Cerebellar nuclear complex (tissue), 1 donor: Measurements from ENCODE around the gene YPEL3.

Source experiments
- DNase-seq, 2 experiments: peaks; one replicate each; lab custom pipeline; 2025; lab: John Stamatoyannopoulos, UW

YPEL3 gene

DNA sequence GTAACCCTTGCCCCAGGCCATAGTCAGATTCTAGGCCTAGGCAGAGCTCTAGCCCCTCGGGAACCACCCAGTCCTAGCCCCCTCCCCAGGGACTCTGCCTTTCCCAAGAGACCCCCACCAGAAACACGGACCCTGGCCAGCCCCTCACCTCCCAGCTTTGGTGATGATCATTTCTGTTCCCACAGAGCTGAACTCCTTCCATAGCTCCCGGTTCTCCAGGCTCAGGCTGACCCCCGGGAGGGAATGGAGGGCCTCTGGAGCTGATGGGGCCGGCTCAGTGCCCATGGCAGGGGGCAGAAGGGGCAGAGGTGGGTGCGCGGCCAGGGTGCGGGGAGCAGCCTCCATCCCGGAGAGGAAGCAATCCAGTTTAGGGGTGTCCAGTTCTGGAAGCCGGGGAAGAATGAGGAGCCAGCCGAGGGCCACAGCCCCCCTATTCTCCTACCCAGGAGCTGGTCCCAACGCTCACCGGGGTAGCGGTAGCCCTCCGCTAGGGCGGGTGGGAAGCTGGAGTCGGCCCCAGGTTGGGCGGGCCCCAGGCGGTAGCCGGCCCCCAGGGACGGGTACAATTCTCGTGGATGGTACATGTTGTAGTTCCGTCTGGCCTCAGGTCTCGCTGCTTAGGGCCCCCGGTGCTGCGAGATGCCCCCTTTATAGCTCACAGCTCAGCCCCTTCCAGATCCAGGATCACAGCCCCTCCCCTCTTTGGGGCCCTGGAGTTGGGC lies 5.2 kb downstream of the YPEL3 start:
- no peak for DNase-seq

DNA sequence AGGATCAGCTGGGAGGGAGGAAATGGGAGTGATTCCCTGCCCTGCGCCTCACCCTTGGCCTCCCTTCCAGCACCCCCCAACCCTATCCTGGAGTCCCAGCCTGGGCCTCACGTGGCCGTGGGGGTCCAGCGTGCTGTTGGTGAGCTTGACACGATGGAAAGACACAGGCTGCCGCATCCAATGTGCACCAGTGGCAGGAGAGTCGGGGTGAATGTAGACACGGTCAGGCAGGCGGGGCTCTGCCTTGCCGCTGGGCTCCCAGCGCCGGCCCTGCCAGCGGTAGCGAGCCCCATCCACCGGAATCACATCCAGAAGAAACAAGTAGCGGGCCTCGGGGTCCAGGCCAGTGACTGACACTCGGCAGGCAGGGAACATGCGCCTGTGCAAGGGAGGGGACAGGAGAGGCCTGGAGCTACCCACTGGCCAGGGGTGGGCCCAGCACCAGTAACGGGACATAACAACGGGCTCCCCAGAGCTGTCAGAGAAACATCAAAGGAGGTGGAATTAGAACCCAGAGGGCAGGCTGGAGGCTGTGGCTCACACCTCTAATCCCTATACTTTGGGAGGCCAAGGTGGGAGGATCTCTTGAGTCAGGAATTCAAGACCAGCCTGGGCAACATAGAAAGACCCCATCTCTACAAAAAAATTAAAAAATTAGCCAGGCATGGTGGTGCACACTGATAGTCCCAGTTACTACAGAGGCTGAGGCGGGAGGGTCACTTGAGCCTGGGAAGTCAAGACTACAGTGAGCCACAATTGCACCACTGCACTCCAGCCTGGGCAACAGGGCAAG lies 7.0 kb downstream of the YPEL3 start:
- no peak for DNase-seq

DNA sequence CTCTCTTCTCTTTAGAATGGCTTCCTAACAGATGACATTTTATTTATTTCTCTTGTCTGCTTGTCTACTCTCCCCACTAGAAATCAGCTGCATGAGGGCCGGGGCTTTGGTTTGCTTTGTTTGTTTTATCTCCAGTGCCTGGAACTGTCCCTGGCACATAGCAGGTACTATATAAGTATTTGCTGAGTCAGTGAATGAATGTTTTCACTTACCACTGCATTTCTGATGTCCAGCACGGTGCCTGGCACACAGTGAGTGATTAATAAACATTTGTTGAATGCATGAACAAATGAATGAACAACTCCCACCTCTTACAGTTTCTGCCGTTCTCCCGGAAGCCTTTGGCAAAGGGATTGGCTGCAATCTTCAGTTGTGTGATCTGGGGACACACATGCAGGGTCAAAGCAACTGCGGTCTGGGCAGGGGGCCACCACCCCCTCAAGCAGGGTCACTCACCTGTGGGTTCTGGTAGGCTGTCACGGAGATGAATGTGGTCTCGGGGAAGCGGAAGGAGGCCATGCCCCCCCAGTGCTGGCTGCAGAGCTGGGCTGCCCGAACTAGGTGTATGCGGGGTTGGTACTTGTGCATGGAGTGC lies 7.7 kb downstream of the YPEL3 start:
- DNase-seq: no peak

DNA sequence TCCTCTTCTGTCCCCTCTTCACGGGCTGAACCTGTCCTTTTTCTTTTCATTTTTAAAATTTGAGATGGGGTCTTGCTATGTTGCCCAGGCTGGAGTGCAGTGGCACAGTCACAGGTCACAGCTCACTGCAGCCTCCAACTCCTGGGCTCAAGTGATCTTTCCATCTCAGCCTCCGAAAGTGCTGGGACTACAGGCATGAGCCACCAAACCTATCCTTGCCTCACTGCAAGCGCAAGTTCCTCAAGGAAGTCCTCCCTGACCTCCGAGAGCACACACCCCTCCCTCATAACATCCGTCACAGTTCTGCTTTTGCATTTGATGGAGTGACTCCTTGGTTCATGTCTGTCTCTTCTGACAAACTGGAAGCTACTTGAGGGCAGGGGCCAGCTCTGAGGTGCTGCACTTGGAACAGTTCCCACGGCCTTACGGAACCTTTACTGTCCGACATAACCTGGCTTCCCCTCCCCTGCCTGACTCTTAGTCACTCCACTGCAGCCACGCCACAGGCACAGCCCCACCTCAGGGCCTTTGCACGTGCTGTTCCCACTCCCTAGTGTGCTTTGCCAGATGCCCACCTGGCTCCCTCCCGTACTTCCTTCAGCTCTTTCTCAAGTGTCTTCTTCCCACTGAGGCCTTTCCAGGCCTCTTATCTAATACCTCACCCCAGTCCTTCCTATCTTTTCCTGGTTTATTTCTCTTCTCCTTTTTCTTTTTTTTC lies 8.7 kb downstream of the YPEL3 start:
- DNase-seq: no peak

DNA sequence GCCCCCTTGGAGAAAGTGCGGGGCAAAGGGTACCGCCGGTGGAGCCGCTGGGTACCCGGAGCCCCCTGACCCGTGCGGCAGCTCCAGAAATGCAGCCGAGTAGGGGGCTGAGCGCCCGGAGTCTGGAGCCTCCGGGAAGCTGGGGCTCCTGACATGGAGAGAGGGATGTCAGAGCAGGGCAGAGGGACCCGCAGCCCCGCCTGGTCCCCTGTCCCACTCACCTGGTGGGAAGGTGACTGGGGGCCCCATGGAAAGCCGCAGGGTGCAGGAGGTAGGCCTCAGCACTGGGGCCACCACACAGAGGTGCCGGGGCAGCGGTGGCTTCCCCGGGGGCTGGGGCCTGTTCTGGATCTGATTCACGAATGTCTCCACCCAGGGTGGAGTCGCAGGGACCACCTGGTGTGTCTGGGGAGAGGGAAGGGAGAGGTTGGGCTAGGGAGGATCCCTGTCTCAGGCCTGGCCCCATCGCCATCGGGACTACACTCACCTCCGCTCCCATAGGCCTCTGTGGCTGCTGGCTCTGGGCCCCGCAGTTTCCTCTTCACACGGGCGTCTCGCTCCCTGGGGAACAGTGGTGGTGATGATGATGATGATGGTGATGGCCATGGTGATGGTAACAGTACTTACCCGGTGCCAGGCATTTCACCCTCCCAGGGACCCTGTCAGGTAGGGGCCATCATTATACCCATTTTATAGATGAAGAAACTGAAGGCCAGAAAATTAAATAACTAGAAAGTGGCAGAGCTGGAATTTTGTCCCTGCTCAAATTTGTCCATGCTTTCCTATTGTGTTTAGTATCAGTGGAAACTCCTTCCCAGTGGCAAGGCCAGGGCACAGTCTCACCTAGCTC lies 9.5 kb downstream of the YPEL3 start:
- no peak for DNase-seq

DNA sequence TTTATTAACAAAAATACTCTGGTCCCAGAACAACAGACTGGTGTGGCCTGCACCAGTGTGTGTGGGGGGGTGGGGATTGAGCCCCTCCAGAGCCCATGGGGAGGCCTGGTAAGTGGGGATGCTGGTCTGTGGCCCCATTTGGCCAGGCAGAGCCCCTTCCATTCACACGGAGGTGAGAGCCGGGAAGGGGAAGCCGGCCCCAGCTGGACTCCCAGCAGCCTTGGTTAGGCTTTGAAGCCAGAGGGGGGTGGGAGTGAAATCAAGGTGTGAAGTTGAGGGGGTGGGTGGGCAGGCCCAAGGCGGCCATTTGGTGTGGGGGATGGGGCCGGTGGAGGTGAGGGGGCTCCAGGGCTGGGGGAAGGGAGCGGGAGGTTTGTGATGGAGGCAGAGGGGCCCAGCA lies 10.2 kb downstream of the YPEL3 start:
- DNase-seq: no peak

DNA sequence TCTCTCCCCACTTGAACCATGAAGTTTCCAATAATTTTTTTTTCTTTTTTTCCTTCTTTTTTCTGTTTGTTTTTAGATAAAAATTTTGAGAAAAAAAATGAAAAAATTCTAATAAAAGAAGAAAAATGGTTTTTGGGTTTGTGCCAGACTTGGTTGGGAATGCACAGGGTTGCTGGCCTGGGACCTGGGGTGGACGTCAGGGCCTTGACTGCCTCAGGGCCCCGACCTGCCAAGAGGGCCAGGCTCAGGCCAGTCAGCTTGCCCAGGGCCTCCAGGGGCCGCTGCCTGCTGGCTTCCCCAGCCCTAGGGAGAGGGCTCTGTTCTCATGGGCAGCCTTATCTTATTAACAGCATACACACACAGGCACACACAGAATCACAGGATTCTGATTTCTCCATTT lies 10.8 kb downstream of the YPEL3 start:
- no peak for DNase-seq

DNA sequence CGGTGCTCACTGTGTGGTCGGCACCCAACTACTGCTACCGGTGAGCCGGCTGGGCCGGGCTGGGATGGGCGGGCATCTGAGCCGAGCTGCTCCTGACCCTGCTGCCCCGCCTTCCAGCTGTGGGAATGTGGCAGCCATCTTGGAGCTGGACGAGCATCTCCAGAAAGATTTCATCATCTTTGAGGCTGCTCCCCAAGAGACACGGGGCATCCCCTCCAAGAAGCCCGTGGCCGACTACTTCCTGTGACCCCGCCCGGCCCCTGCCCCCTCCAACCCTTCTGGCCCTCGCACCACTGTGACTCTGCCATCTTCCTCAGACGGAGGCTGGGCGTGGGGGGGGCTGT lies 11.2 kb downstream of the YPEL3 start:
- no peak for DNase-seq

DNA sequence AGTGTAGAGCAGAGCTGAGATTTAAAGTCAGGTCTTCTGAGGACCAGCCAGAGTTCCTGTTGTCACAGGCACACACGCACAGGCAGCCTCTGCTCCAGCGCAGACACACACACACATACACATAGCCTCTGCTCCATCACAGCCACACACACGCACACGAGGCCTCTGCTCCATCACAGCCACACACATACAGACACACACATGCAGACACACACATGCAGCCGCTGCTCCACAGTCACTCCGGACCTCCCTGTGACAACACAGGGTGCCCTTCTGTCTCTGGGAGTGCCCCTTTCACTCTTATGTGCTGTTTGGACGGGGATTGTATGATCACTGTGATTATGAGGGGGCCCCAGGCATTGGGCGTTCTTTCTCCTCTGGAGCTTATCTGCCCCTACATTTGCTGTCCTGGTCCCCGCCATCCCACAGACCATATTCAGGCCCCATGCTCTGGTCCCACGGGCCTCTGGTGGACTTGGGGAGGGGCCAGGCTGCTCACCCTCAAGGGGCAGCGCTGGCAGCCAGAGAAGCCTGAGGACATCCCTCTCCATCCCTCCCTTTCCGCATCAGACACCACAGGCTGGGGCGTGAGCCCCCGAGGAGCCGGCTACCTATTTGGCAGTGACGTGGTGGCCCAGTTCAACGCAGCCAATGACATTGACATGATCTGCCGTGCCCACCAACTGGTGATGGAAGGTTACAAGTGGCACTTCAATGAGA lies 11.8 kb downstream of the YPEL3 start:
- no peak for DNase-seq

DNA sequence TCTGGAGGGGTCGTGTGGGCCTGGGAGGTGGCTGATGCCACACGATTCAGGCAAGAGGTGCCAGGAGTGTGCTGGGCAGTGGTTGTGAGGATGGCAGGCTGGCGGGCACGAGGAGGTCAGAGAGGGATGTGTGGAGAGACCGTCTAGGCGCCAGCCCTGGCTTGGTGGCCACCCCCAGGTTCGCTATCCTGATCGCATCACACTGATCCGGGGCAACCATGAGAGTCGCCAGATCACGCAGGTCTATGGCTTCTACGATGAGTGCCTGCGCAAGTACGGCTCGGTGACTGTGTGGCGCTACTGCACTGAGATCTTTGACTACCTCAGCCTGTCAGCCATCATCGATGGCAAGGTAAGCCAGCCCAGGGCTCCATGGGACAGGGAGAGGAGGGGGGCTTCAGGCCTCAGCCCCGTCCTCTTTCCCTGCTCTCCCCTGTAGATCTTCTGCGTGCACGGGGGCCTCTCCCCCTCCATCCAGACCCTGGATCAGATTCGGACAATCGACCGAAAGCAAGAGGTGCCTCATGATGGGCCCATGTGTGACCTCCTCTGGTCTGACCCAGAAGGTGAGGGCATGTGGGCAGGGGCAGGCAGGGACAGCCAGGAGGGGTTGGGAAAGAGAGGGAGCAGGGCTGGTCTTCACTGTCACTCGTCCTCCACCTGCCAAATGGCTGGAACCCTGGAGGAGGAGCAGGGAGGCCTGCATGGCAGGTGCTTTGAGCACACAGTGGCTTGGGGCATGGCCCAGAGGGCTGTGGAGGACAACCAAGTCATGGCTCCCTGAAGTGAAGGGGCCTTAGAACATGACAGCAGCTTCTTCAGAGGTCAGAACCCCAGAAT lies 12.6 kb downstream of the YPEL3 start:
- DNase-seq: no peak

DNA sequence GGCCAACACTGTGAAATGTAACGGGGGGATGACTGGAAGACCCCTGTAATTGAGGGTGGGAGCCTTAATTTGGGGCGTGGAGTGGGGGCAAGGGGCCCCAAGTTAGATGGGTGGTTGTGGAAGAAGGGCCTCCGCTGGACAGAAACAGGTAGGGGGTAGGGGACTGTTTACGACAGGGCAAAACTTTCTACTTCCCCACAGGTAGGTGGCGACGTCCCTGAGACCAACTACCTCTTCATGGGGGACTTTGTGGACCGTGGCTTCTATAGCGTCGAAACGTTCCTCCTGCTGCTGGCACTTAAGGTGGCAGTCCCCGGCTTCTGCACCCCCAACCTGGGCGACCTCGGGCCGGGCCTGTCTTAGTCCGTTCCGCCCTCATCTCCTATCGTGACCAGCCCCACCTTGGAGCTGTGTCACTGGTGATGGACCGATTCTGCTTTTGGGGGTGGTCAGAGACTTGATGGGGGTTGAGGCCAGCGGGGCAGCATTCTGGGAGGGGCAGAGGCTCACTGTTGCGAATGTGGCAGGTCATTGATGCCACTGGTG lies 13.4 kb downstream of the YPEL3 start:
- DNase-seq: no peak

DNA sequence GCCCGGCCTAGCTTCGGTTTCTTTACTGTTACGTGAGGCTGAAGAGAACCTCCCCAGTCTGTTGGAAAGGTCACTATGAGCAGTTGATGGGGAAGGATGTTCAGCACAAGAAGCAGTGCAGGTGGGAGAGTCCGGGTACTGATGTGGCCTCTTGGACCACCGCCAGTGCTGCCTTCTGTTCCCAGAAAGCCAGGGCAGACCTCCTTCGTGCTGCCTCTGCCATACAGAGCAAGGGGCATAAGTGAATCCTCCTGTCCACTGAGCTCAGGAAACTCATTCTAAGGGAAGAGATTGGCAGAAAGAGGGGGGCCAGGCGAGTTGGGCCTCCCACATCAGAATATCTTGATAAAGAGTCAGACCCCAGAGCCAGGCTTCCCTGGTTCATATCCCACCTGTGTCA lies 16.5 kb downstream of the YPEL3 start:
- no peak for DNase-seq

DNA sequence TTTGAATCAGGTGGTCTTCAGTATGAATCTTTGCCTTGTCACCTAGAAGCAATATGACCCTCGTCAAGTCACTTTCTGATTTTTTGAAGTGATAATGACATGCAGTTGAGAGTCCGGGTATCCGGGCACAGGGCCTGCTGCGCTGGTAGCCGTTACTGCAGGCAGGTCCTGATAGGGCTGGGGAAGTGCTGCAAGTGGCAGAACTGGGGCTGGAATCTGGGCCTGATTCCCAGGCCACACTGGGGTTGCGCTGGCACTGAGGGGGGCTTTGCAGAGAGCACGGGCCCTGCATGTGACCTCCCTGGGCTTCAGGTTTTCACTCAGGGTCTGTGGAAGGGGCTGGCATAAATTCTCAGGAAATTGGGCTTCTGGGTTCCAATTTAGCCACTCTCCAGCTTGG lies 17.3 kb downstream of the YPEL3 start:
- DNase-seq: no peak

DNA sequence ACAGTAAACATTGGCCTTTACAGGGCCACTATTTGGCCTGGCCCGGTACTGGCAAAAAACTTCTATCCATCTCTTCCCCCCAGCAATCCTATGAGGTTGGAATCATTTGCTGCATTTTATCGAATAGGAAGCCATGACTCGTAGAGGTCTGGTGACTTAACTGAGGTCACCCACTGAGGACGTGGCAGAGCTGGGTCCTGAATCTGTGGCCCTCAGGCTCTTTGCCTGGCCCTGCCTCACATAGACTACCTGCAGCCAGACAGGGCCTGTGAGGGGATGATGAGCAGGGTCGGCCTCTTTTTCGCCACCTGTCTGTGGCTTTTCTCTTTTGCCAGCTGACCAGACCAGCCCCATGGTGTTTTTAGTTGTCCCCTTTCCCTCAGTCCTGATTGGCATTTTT lies 18.4 kb downstream of the YPEL3 start:
- no peak for DNase-seq

DNA sequence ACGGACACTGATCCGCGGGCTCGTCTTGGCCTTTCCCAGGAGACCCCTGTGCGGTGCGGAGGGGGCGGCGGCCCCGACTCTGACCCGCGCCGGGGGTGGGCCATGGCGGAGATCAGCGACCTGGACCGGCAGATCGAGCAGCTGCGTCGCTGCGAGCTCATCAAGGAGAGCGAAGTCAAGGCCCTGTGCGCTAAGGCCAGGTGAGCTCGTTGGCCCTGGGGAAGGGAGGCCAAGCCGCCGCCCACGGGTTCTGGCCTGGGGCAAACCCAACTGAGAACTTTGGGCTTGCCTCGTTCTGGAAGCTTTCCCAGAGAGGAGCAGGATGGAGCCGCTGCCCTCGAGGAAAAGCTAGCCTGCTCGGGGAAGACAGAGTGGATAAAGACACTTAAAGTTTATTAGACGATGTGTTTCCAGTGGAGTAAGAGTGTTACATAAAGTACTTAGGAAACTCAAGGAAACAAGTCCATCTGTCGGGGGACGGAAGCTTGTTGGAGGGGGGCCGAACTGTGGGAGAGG lies 19.7 kb downstream of the YPEL3 start:
- DNase-seq: no peak

DNA sequence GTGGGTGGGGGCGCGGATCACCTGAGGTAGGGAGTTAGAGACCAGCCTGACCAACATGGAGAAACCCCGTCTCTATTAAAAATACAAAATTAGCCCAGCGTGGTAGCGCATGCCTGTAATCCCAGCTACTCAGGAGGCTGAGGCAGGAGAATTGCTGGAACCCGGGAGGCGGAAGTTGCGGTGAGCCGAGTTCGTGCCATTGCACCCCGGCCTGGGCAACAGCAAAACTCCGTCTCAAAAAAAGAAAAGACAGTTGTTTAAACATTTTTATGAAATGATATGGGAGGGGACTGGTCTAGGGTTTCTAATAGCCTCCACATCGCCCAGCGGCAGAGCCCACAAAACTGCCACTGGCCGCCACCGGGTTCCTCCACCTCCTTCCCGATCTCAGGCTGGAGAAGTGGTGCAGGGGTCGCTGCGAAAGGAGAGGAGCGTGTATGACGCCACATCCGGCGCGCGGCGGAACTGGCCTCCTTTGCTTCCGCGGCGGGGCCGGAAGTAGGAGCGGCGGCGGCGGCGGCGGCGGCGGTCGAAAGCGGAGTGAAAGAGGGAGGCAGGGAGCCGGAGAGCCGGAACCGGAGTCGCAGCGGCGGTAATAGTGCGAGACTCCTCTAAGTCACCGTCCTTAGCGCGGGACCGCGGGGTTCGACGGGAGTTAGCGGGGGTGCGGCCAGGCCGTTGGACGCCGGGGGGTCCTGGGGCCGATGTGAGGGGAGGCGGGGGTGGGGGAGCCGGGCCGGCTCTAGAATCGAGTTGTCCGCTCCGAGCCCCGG lies 20.3 kb downstream of the YPEL3 start, which contains the start of gene PPP4C:
Gene PPP4C (plus strand): TSS at position 492 of the 773 bp plus-strand sequence. CDS start 384 bp downstream, outside the sequence.
- DNase-seq: peak in 1 of 2 experiments; percentile 47

DNA sequence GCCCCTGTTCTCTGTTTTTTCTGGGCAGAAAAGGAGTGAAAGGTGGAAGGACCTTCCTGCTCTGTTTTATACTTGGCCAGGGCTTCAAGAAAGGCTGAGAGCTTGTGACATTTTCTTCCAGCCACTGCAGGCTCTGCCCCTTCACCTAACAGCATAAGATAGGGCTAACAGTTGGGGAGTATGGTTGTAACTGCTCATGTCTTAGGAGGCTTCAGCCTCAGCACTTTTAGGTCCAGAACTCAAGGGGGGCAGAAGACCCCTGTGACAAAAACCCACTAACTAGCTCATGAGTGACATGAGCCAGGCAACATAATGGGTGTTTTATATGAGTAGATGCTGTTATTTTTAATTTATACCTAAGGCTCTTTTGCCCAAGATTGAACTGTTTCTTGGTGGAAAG lies 25.5 kb downstream of the YPEL3 start:
- no peak for DNase-seq

DNA sequence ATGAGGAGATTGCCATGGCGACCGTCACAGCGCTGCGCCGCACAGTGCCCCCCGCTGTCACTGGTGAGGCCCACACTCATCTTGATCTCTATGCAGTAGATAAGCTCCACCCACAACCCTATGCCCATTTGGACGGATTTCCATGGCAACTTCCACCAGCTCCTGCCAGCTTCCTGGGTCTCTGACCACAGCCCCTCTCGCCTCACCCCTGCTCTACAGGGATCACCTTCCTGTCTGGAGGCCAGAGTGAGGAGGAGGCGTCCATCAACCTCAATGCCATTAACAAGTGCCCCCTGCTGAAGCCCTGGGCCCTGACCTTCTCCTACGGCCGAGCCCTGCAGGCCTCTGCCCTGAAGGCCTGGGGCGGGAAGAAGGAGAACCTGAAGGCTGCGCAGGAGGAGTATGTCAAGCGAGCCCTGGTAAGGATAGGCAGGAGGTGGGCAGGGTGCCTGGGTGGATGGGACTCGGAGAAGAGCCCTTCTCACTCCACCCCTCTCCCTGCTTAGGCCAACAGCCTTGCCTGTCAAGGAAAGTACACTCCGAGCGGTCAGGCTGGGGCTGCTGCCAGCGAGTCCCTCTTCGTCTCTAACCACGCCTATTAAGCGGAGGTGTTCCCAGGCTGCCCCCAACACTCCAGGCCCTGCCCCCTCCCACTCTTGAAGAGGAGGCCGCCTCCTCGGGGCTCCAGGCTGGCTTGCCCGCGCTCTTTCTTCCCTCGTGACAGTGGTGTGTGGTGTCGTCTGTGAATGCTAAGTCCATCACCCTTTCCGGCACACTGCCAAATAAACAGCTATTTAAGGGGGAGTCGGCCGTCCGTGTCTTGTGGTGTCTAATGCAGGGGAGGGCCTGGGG lies 26.2 kb downstream of the YPEL3 start:
- DNase-seq: no peak
